NCI-H2081 treated with DMSO at 0.1 percent for 48 hours (cell line): Measurements from ENCODE around the gene NFKBIA.
"Not testable (repeated sequence)": the region's sequence is repeated elsewhere in the genome, so short reads cannot be mapped to it uniquely, and the experiment has no call there.

Source experiments
- DNase-seq: peaks from one replicate; lab custom pipeline; 2025; lab: John Stamatoyannopoulos, UW

Gene NFKBIA

DNA sequence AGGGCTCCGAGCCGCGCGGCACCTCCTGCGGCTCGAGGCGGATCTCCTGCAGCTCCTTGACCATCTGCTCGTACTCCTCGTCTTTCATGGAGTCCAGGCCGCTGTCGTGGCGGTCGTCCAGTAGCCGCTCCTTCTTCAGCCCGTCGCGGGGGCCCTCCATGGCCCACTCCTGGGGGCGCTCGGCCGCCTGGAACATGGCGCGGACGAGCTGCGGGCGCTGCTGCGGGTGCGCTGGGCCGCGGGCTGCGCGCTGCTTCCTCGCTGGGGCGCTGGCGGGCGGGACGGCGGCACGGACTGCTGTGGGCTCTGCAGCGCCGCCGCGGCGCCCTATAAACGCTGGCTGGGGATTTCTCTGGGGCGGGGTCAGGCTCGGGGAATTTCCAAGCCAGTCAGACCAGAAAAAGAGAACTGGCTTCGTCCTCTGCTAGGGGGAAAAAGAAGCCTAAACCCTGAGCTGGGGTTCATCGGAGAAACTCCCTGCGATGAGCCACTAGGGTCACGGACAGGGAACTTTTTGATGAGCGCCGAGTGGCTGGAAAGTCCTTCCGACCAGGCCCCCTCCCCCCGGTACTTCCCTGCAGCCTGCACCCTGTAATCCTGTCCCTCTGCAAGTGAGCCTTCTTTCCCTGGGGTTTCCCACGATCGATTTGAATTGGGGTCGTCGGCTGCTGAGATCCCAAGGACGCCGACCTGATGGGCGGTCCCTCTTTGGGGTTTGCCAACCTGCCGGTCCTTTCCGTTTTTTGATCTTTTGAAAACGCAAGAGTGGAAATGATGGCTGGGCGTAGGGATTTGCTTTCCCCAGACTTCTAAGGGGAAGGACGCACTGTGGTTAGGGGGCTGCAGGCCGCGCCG lies at the start of gene NFKBIA:
TSS of gene NFKBIA (minus strand) at position 301 of the 855 bp plus-strand sequence. CDS start at position 196, 105 bp downstream.
- no peak for DNase-seq

- DNase-seq = no peak
Measured at GRCh38 chr14:35446450-35446849, 41.9 kb upstream of the NFKBIA start.

GRCh38 chr14:35444104-35444503 lies 39.6 kb upstream of the NFKBIA start:
- DNase-seq = no peak

DNA sequence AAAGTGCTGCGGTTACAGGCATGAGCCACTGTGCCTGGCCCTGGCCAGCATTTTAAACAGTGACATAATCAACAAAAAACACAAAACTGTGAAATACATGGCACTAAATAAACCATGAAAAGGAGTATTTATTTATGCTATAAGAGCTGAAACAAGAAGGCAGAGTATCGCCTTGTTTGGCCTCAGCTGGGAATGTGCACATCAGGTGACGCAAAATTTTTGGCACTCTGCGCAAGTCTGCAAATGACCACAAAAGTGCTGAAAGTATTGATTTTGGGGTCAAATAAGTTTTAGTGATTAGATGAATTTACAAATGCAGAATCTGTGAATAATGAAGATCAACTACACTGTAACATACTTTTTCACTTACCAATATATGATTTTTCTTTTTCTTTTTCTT lies 36.6 kb upstream of the NFKBIA start:
- DNase-seq = no peak

- no peak for DNase-seq
Measured at GRCh38 chr14:35438910-35439713, 34.6 kb upstream of the NFKBIA start.

DNA sequence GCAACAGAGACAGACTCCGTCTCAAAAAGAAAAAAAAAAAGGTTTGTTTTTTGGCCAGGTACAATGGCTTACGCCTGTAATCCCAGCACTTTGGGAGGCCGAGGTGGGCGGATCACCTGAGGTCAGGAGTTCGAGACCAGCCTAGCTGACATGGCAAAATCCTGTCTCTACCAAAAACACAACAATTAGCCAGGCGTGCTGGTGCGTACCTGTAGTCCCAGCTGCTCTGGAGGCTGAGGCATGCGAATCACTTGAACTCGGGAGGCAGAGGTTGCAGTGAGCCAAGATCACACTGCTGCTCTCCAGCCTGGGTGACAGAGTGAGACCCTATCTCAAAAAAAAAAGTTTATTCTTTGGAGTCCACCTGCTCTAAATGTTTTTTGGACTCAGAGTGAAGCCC lies 33.9 kb upstream of the NFKBIA start:
- not testable (repeated sequence) for DNase-seq

GRCh38 chr14:35435177-35435576 lies 30.6 kb upstream of the NFKBIA start:
- no peak for DNase-seq

- no peak for DNase-seq
Measured at GRCh38 chr14:35433826-35434225, 29.3 kb upstream of the NFKBIA start.

DNA sequence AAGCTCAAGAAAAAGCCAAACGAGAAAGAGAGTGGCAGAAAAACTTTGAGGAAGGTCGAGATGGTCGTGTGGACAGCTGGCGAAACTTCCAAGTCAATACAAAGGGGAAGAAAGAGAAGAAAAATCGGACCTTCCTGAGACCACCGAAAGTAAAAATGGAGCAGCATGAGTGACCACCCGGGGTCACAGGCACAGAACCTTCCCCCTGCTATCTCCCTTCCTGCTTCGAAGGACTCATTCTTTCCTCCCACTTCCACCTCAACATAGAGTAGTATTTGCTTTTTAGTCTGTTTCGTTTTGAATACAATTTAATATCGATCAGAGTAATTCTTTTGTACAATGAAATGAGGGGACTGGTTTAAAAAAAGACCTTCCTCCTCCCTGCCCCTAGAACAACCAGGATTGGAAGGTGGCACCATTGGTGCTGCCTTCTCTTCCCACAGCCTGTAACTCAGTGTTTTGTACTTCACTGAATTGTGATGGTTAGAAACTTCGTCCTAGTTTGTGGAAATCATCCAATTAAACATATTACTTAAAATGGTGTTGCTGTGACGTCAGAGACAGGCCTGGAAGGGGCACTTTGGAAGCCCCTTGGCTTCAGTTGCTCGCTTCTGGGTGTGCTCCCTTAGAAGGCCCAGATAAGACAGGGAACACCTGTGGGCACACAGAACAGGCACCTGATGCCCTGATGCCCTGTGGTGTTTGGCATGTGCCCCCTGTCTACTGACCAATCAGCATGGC lies 26.1 kb upstream of the NFKBIA start:
- no peak for DNase-seq

- no peak for DNase-seq
Measured at GRCh38 chr14:35429951-35430350, 25.4 kb upstream of the NFKBIA start.

DNA sequence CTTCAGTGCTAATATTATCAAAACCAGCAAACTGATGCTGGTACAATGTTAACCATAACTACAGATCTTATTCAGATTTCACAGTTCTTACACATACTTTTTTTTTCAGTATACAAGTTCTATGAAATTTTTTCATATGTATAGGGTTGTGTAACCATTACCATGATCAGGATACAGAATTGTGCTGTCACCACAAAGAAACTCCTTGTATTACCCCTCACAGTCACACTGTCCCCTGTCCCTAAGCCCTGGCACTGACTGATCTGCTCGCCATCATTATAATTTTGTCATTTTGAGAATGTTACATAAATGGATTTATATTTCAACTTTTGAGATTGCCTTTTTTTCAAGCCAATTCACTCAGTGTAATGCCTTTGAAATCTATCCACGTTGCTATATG lies 21.3 kb upstream of the NFKBIA start:
- no peak for DNase-seq

GRCh38 chr14:35423621-35424020 lies 19.1 kb upstream of the NFKBIA start:
- no peak for DNase-seq

DNA sequence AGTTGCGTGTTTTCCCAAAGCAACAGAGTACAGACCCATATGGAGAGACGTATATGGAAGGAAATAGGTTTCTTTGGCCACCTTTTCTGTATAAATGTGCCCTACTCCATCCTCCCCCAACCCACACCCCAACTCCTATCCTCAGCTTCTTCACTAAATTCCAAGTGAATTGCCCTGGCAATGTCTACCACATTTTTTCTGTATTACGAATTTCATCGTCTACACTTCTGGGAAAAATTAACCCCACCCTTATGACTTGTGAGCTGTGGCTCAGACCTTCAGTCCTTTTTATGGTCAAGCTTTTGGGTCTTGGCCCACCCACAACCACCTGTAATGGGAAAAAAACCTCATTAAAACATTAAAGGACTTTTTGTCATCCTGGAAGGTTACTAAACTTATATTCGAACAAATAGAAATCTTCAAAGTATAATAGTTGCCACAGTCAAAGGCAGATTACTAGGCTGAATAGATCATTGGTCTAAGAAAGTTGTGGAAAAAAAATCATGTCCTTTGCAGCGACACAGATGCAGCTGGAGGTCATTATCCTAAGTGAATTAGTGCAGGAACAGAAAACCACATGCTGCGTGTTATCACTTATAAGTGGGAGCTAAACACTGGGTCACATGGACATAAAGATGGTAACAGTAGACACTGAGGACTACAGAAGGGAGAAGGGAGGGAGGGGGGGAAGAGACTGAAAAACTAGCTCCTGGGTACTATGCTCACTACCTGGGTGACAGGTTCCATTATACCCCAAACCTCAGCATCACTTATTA lies 15.7 kb upstream of the NFKBIA start:
- DNase-seq = no peak

- DNase-seq = no peak
Measured at GRCh38 chr14:35419429-35419841, 14.9 kb upstream of the NFKBIA start.

DNA sequence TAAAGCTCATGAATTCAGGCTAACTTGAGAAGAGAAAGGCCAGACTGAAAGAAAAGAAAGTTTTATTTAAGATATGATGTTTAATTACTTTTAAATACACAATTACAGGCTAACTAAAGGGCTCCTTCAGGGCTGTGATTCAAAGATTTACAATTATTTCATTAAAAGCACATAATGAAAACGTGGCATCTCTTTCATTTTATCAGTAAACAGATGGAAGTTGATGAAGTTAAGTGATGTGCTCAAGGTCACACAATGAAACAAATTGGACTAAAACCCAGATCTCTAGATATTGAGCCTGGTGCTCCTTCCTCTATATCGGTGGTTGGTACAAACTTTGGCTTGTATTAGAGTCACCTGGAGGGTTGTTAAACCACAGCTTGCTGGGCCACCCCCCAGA lies 13.5 kb upstream of the NFKBIA start:
- DNase-seq = no peak

GRCh38 chr14:35416108-35416750 lies 11.7 kb upstream of the NFKBIA start:
- DNase-seq = no peak

DNA sequence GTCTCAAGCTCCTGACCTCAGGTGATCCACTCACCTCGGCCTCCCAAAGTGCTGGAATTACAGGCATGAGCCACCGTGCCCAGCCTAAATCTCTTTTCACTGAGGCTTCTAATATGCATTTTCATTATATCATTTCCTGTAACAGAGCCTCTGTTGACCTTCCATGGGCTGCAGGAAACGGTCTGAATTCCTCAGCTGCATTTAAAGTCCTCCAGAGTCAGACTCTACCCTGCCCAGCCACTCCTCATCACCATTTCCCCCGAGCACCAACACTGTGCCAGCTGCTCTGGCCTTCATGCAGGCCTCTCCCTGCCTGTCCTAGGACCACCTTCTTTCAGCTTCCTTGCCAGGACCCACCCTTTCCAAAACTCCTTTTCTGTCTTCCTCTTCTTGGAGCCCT lies 9.8 kb upstream of the NFKBIA start:
- DNase-seq = no peak

GRCh38 chr14:35412272-35413056 lies 7.9 kb upstream of the NFKBIA start:
- DNase-seq = no peak

GRCh38 chr14:35410858-35411257 lies 6.3 kb upstream of the NFKBIA start:
- no peak for DNase-seq

- no peak for DNase-seq
Measured at GRCh38 chr14:35409595-35409994, 5.0 kb upstream of the NFKBIA start.
